Caco-2 (cell line): ENCODE results near the gene FAT1. TPM values are rescaled to one million over a fixed set of nuclear protein-coding genes. Genes with fewer than 3 reads are reported as not detected.
A peak's percentile ranks its signal among the peaks of the same experiment; 100 is the strongest.

ENCODE experiments used
- BruUV-seq: library from RNA; stranded (reverse); fragments of 400-500 nt; replicated peaks from 2 replicates; lab custom pipeline; 2021; lab: Mats Ljungman, UMichigan
- CTCF ChIA-PET: fragments of 300-600 bp; sonication (Branson Sonifier 250); formaldehyde crosslinking; loops from one replicate; lab custom pipeline; 2022; ENCODE audit warnings: antibody characterized with exemption; lab: Charles Lee
- POLR2A ChIA-PET: fragments of 300-600 bp; sonication (Branson Sonifier 250); formaldehyde crosslinking; loops from one replicate; lab custom pipeline; 2022; ENCODE audit warnings: antibody characterized with exemption; lab: Charles Lee
- DNase-seq, 2 experiments: peaks; one replicate each; pipeline versions ENCODE4 v3.0.0 to v3.0.0-alpha.2; 2020 to 2022
- H3K27me3 ChIP-seq: replicated peaks from 2 replicates; pipeline ENCODE4 v1.6.0; 2011; ENCODE audit warnings: low read length; ENCODE audit not compliant: control insufficient read depth, insufficient read depth
- H3K36me3 ChIP-seq: 2 replicates; pipeline ENCODE4 v1.5.1; 2011; ENCODE audit warnings: low read length; ENCODE audit not compliant: control insufficient read depth, insufficient read depth
- H3K4me1 ChIP-seq: fragments of 250-450 bp; sonication (Bioruptor Pico); 2 replicates; pipeline ENCODE4 v1.5.1; 2020; ENCODE audit warnings: mild to moderate bottlenecking
- H3K4me3 ChIP-seq: 2 replicates; pipeline ENCODE4 v1.5.1; 2011; ENCODE audit warnings: low read depth, mild to moderate bottlenecking, control low read depth, low read length
- H3K9me3 ChIP-seq: fragments of 250-450 bp; sonication (Bioruptor Pico); 2 replicates; pipeline ENCODE4 v1.5.1; 2020; ENCODE audit warnings: mild to moderate bottlenecking, moderate library complexity
- H3K27ac Mint-ChIP-seq: one replicate; pipeline ENCODE4 v1.8.0; 2022; ENCODE audit warnings: mixed read lengths; ENCODE audit not compliant: unreplicated experiment
- H3K27me3 Mint-ChIP-seq: one replicate; pipeline ENCODE4 v1.8.0; 2022; ENCODE audit warnings: mixed read lengths; ENCODE audit not compliant: insufficient read depth, unreplicated experiment
- H3K36me3 Mint-ChIP-seq: one replicate; pipeline ENCODE4 v1.8.0; 2022; ENCODE audit warnings: mild to moderate bottlenecking, mixed read lengths; ENCODE audit not compliant: insufficient read depth, unreplicated experiment
- H3K4me1 Mint-ChIP-seq: one replicate; pipeline ENCODE4 v1.8.0; 2022; ENCODE audit warnings: low read depth, mixed read lengths; ENCODE audit not compliant: unreplicated experiment
- H3K4me3 Mint-ChIP-seq: one replicate; pipeline ENCODE4 v1.8.0; 2022; ENCODE audit warnings: mild to moderate bottlenecking, moderate library complexity, mixed read lengths; ENCODE audit not compliant: unreplicated experiment
- H3K9me3 Mint-ChIP-seq: one replicate; pipeline ENCODE4 v1.8.0; 2022; ENCODE audit warnings: mixed read lengths; ENCODE audit not compliant: unreplicated experiment
- CTCF ChIP-seq, 2 experiments: fragments of 200-600 bp in 1 of 2; IDR thresholded peaks; 1 replicate in 1 of 2; 2 replicates in 1 of 2; pipeline versions ENCODE4 v1.5.1 to v1.8.0; 2011 to 2022; ENCODE audit warnings: antibody characterized with exemption in 1 of 2, control low read depth in 1 of 2, inconsistent platforms in 1 of 2, low read depth in 1 of 2, low read length in 1 of 2, mild to moderate bottlenecking in 1 of 2, moderate library complexity in 1 of 2; ENCODE audit not compliant: insufficient read depth in 1 of 2, severe bottlenecking in 1 of 2, unreplicated experiment in 1 of 2
- intact Hi-C: fragments of 100-400 bp; cut with micrococcal nuclease; formaldehyde crosslinking; loops from one replicate; pipeline ENCODE4 v1.10.0; 2022; ENCODE audit not compliant: unreplicated experiment
- total RNA-seq: library from RNA; stranded (reverse); gene quantifications from 2 replicates; pipeline ENCODE4 v1.2.3, GENCODE V29; 2022

FAT1 gene
- total RNA-seq, 1 experiment from 2014 or later = 135 TPM

- H3K9me3 Mint-ChIP-seq = no peaks in the 10 kb centered on the region
- POLR2A ChIA-PET = no interaction called here
- no peaks in the 10 kb centered on the region for H3K27me3 Mint-ChIP-seq
- peaks cover 41% of the 10 kb centered on the region for H3K36me3 Mint-ChIP-seq
- no peak for TF ChIP-seq CTCF (IDR thresholded peaks at IDR 0.05; ENCODE audit: insufficient read depth in 1 of 2, low read depth in 1 of 2, low read length in 1 of 2, severe bottlenecking in 1 of 2, unreplicated experiment in 1 of 2)
- H3K4me3 Mint-ChIP-seq = no peak overlapping the region
- Histone ChIP-seq H3K9me3 (no peaks in the 10 kb centered on the region), H3K27me3 (no peaks in the 10 kb centered on the region), H3K4me1 (peaks cover 19% of the 10 kb centered on the region), H3K4me3 (no peak overlapping the region), H3K36me3 (no peaks in the 10 kb centered on the region)
- DNase-seq = no peak
- no TSS peak for BruUV-seq
- intact Hi-C loops = no loop called here
- peaks cover 23% of the 10 kb centered on the region for H3K4me1 Mint-ChIP-seq
- H3K27ac Mint-ChIP-seq = peak overlapping the region; percentile 25
- CTCF ChIA-PET = no interaction called here
Observed at GRCh38 chr4:186651624-186652023, 72.0 kb downstream of the FAT1 start.

GRCh38 chr4:186651181-186651603, 72.5 kb downstream of the FAT1 start:
- intact Hi-C loops = no loop called here
- no peak overlapping the region for H3K4me3 Mint-ChIP-seq
- CTCF ChIA-PET = no interaction called here
- H3K36me3 Mint-ChIP-seq = peaks cover 44% of the 10 kb centered on the region
- peaks cover 25% of the 10 kb centered on the region for H3K4me1 Mint-ChIP-seq
- TF ChIP-seq CTCF (IDR thresholded peaks at IDR 0.05; ENCODE audit: insufficient read depth in 1 of 2, low read depth in 1 of 2, low read length in 1 of 2, severe bottlenecking in 1 of 2, unreplicated experiment in 1 of 2) = no peak
- no peaks in the 10 kb centered on the region for H3K27me3 Mint-ChIP-seq
- DNase-seq = no peak
- H3K4me3 ChIP-seq = no peak overlapping the region
- BruUV-seq = no TSS peak
- H3K9me3 Mint-ChIP-seq = no peaks in the 10 kb centered on the region
- H3K36me3 ChIP-seq = no peaks in the 10 kb centered on the region
- no peaks in the 10 kb centered on the region for H3K27me3 ChIP-seq
- peaks cover 19% of the 10 kb centered on the region for H3K4me1 ChIP-seq
- no peaks in the 10 kb centered on the region for H3K9me3 ChIP-seq
- peak overlapping the region; percentile 25 for H3K27ac Mint-ChIP-seq
- POLR2A ChIA-PET = no interaction called here

GRCh38 chr4:186650401-186651180, 73.1 kb downstream of the FAT1 start:
- H3K27ac Mint-ChIP-seq = peak overlapping the region; percentile 25

More at GRCh38 chr4:186650401-186651180, 73.1 kb downstream of the FAT1 start:
- peaks cover 50% of the 10 kb centered on the region for H3K36me3 Mint-ChIP-seq
- intact Hi-C loops = no loop called here
- H3K4me1 Mint-ChIP-seq = peaks cover 31% of the 10 kb centered on the region
- H3K4me1 ChIP-seq = peaks cover 19% of the 10 kb centered on the region
- H3K9me3 Mint-ChIP-seq = no peaks in the 10 kb centered on the region
- no peak overlapping the region for H3K4me3 ChIP-seq
- H3K4me3 Mint-ChIP-seq = no peak overlapping the region
- no peaks in the 10 kb centered on the region for H3K36me3 ChIP-seq
- H3K27me3 ChIP-seq = no peaks in the 10 kb centered on the region
- POLR2A ChIA-PET = no interaction called here
- TF ChIP-seq CTCF (IDR thresholded peaks at IDR 0.05; ENCODE audit: insufficient read depth in 1 of 2, low read depth in 1 of 2, low read length in 1 of 2, severe bottlenecking in 1 of 2, unreplicated experiment in 1 of 2) = no peak
- no TSS peak for BruUV-seq
- CTCF ChIA-PET = no interaction called here
- H3K27me3 Mint-ChIP-seq = no peaks in the 10 kb centered on the region
- no peak for DNase-seq
- H3K9me3 ChIP-seq = no peaks in the 10 kb centered on the region
